Activated CD8-positive, alpha-beta memory T cell treated with anti-CD3 and anti-CD28 coated beads, Interleukin-2, amount 50 U/mL, for 1 hour (primary cell): ENCODE measurements around the gene ACYP2.

Experiments used
- DNase-seq: peaks from one replicate; pipeline ENCODE4 v3.0.0-alpha.2; 2020; ENCODE audit errors: extremely low read depth

The ACYP2 gene

GRCh38 chr2:54325148-54325547 is 209.7 kb downstream of the ACYP2 start:
- no peak for DNase-seq

- no peak for DNase-seq
Measured at GRCh38 chr2:54329482-54330161, 214.2 kb downstream of the ACYP2 start.

- DNase-seq: peak; percentile 75
Measured at GRCh38 chr2:54330162-54330925, 214.9 kb downstream of the ACYP2 start.

- DNase-seq: no peak
Measured at GRCh38 chr2:54330926-54331835, 215.8 kb downstream of the ACYP2 start.

- no peak for DNase-seq
Measured at GRCh38 chr2:54332386-54332785, 217.0 kb downstream of the ACYP2 start.

GRCh38 chr2:54336136-54336976 is 220.9 kb downstream of the ACYP2 start:
- DNase-seq: no peak

GRCh38 chr2:54336977-54337255 is 221.5 kb downstream of the ACYP2 start:
- DNase-seq: no peak

- no peak for DNase-seq
Measured at GRCh38 chr2:54341656-54342055, 226.2 kb downstream of the ACYP2 start.

GRCh38 chr2:54342603-54343002 is 227.2 kb downstream of the ACYP2 start:
- no peak for DNase-seq

GRCh38 chr2:54347622-54348021 is 232.2 kb downstream of the ACYP2 start:
- no peak for DNase-seq

- no peak for DNase-seq
Measured at GRCh38 chr2:54348646-54349045, 233.2 kb downstream of the ACYP2 start.

GRCh38 chr2:54350426-54350825 is 235.0 kb downstream of the ACYP2 start:
- DNase-seq: no peak

- DNase-seq: no peak
Measured at GRCh38 chr2:54353216-54353615, 237.8 kb downstream of the ACYP2 start.
